ENCODE measurements around the gene TRIM29. TPM values are rescaled to one million over a fixed set of nuclear protein-coding genes. Genes with fewer than 3 reads are reported as not detected.

Gene TRIM29
- total RNA-seq, 1 experiment from 2014 or later = 38.5 TPM

GRCh38 chr11:120106354-120107150 lies 31.4 kb downstream of the TRIM29 start:
- Histone ChIP-seq H4K20me1 (ENCODE audit: low read length) (no peaks in the 10 kb centered on the region), H3K4me2 (ENCODE audit: low read length) (no peak overlapping the region), H3F3A (ENCODE audit: low read length, unreplicated experiment) (no peaks in the 10 kb centered on the region), H3K79me2 (ENCODE audit: low read length) (no peaks in the 10 kb centered on the region), H3K4me1 (ENCODE audit: insufficient read depth, low read length) (no peaks in the 10 kb centered on the region), H3K9me3 (ENCODE audit: low read length) (no peaks in the 10 kb centered on the region), H3K9me2 (replicated peaks; ENCODE audit: low read length) (no peaks in the 10 kb centered on the region), H3K27me3 (ENCODE audit: low read length) (peaks cover 57% of the 10 kb centered on the region), H3K4me3 (ENCODE audit: low read length) (no peak overlapping the region), H3K27ac (ENCODE audit: low read length) (no peak overlapping the region), H3K9ac (ENCODE audit: low read length) (no peak overlapping the region), H2AFZ (ENCODE audit: low read length) (no peak overlapping the region), H3K36me3 (ENCODE audit: low read depth, low read length) (no peaks in the 10 kb centered on the region)
- CTCF ChIA-PET = no interaction called here
- intact Hi-C loops (cut with micrococcal nuclease) = no loop called here
- TF ChIP-seq EZH2 (IDR thresholded peaks at IDR 0.05; ENCODE audit: low read length, unreplicated experiment) = no peak
- TF ChIP-seq CTCF (conservative IDR thresholded peaks at IDR 0.05; ENCODE audit: low read depth, low read length) = no peak
- TF ChIP-seq EZH2phosphoT487 (IDR thresholded peaks at IDR 0.05; ENCODE audit: borderline replicate concordance, low read length) = no peak
- POLR2A ChIA-PET (ENCODE audit: unreplicated experiment) = no interaction called here
- DNase-seq (no peak), ATAC-seq (no peak)
- BruUV-seq (replicated peaks) = no TSS peak

GRCh38 chr11:120105576-120105975 lies 32.3 kb downstream of the TRIM29 start:
- H2AFZ ChIP-seq (ENCODE audit: low read length) = no peak overlapping the region
- DNase-seq (no peak), ATAC-seq (no peak)
- H3K4me1 ChIP-seq (ENCODE audit: insufficient read depth, low read length) = no peaks in the 10 kb centered on the region
- POLR2A ChIA-PET (ENCODE audit: unreplicated experiment) = no interaction called here
- H3K9me3 ChIP-seq (ENCODE audit: low read length) = no peaks in the 10 kb centered on the region
- H3K36me3 ChIP-seq (ENCODE audit: low read depth, low read length) = no peaks in the 10 kb centered on the region
- no peaks in the 10 kb centered on the region for H3K79me2 ChIP-seq (ENCODE audit: low read length)
- no peaks in the 10 kb centered on the region for H3F3A ChIP-seq (ENCODE audit: low read length, unreplicated experiment)
- no peak overlapping the region for H3K4me3 ChIP-seq (ENCODE audit: low read length)
- no peak overlapping the region for H3K27ac ChIP-seq (ENCODE audit: low read length)
- intact Hi-C loops (cut with micrococcal nuclease) = no loop called here
- H3K4me2 ChIP-seq (ENCODE audit: low read length) = no peak overlapping the region
- H3K9ac ChIP-seq (ENCODE audit: low read length) = no peak overlapping the region
- no peaks in the 10 kb centered on the region for H3K9me2 ChIP-seq (replicated peaks; ENCODE audit: low read length)
- H3K27me3 ChIP-seq (ENCODE audit: low read length) = peaks cover 66% of the 10 kb centered on the region
- no TSS peak for BruUV-seq (replicated peaks)
- no peaks in the 10 kb centered on the region for H4K20me1 ChIP-seq (ENCODE audit: low read length)
- CTCF ChIA-PET = no interaction called here
- TF ChIP-seq EZH2phosphoT487 (IDR thresholded peaks at IDR 0.05; ENCODE audit: borderline replicate concordance, low read length) = no peak
- TF ChIP-seq CTCF (conservative IDR thresholded peaks at IDR 0.05; ENCODE audit: low read depth, low read length) = no peak
- no peak for TF ChIP-seq EZH2 (IDR thresholded peaks at IDR 0.05; ENCODE audit: low read length, unreplicated experiment)

GRCh38 chr11:120104041-120104565 lies 33.8 kb downstream of the TRIM29 start:
- TF ChIP-seq CTCF (conservative IDR thresholded peaks at IDR 0.05; ENCODE audit: low read depth, low read length) = no peak
- no peak for TF ChIP-seq EZH2phosphoT487 (IDR thresholded peaks at IDR 0.05; ENCODE audit: borderline replicate concordance, low read length)
- no peak for TF ChIP-seq EZH2 (IDR thresholded peaks at IDR 0.05; ENCODE audit: low read length, unreplicated experiment)
- CTCF ChIA-PET = no interaction called here
- Histone ChIP-seq H3K4me2 (ENCODE audit: low read length) (no peak overlapping the region), H3F3A (ENCODE audit: low read length, unreplicated experiment) (no peaks in the 10 kb centered on the region), H3K9me2 (replicated peaks; ENCODE audit: low read length) (no peaks in the 10 kb centered on the region), H2AFZ (ENCODE audit: low read length) (no peak overlapping the region), H3K9me3 (ENCODE audit: low read length) (no peaks in the 10 kb centered on the region), H3K27ac (ENCODE audit: low read length) (no peak overlapping the region), H3K4me3 (ENCODE audit: low read length) (no peak overlapping the region), H3K79me2 (ENCODE audit: low read length) (no peaks in the 10 kb centered on the region), H3K4me1 (ENCODE audit: insufficient read depth, low read length) (no peaks in the 10 kb centered on the region), H4K20me1 (ENCODE audit: low read length) (no peaks in the 10 kb centered on the region), H3K27me3 (ENCODE audit: low read length) (peaks cover 80% of the 10 kb centered on the region), H3K36me3 (ENCODE audit: low read depth, low read length) (no peaks in the 10 kb centered on the region), H3K9ac (ENCODE audit: low read length) (no peak overlapping the region)
- ATAC-seq (no peak), DNase-seq (no peak)
- POLR2A ChIA-PET (ENCODE audit: unreplicated experiment) = no interaction called here
- intact Hi-C loops (cut with micrococcal nuclease) = no loop called here
- BruUV-seq (replicated peaks) = no TSS peak

Data from PC-3 (cell line).